ENCODE data around the gene RNPEPL1.

RNPEPL1 gene

DNA sequence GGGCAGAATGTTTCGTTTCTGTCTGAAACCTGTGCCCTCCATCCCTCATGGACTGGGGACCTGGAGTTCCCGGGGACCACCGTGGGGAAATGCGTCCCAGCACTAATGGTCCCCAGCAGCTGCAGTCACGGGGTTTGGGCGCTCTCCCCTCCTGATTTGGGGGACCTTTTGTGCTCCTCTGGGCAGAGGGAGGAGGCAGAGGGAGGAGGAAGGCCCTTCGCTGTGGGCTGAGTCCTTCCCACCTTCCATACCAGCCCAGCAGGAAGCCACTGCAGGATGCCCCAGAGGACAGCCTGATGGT is 60.2 kb downstream of the RNPEPL1 start:
- no peak for DNase-seq

- DNase-seq: no peak
Measured at GRCh38 chr2:240628808-240629618, 60.7 kb downstream of the RNPEPL1 start.

- no peak for DNase-seq
Measured at GRCh38 chr2:240629619-240629967, 61.3 kb downstream of the RNPEPL1 start.

- DNase-seq: no peak
Measured at GRCh38 chr2:240629968-240630770, 61.9 kb downstream of the RNPEPL1 start.

Measured in NCI-H1694 (cell line).